Activated T-cell treated with anti-CD3 and anti-CD28 coated beads, Interleukin-2, amount 50 U/mL, for 4 hours (primary cell): ENCODE data around the gene FRY. TPM values are rescaled to one million over a fixed set of nuclear protein-coding genes. Genes with fewer than 3 reads are reported as not detected.

Source experiments
- ATAC-seq, 2 donors: fragments of 200-7000 bp; cut with Tn5 transposase; one replicate each; pipeline ENCODE4 v1.10.0; 2021
- DNase-seq: peaks from one replicate; pipeline ENCODE4 v3.0.0-alpha.2; 2020
- H3K27me3 Mint-ChIP-seq: one replicate; pipeline ENCODE4 v1.8.0; 2021; ENCODE audit warnings: low read depth, mixed read lengths
- H3K36me3 Mint-ChIP-seq: one replicate; pipeline ENCODE4 v1.8.0; 2022; ENCODE audit warnings: mixed read lengths; ENCODE audit not compliant: insufficient read depth
- H3K4me1 Mint-ChIP-seq: one replicate; pipeline ENCODE4 v1.8.0; 2021; ENCODE audit warnings: low read depth, mixed read lengths
- H3K4me3 Mint-ChIP-seq: one replicate; pipeline ENCODE4 v1.8.0; 2021; ENCODE audit warnings: mild to moderate bottlenecking, moderate library complexity, mixed read lengths
- H3K9me3 Mint-ChIP-seq: one replicate; pipeline ENCODE4 v1.8.0; 2021; ENCODE audit warnings: mixed read lengths
- total RNA-seq, 3 donors: library from RNA; stranded (reverse); gene quantifications; one replicate each; pipeline ENCODE4 v1.2.1, GENCODE V29; 2021

Gene FRY
- total RNA-seq, 3 donors from 2014 or later = 0.74 to 1.0 (median 0.87) TPM

DNA sequence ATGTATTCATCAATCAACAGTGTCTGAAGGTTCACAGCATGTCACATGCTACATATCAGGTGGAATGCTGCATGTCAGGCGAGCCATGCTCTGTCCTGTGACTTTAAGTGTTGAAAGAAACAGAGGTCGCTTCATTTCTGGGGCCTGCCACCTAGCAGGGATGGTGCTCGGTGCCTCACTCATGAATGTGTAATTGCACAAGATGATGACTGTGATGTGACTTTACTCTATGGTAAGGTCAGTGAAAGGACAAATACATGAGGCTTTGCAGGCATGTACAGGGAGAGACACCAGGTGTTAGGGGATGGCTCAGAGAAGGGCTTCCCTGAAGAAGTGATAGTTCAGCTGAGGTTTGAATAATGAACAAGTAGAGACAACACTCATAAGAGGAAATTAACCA lies 66.7 kb downstream of the FRY start:
- peaks cover 2% of the 10 kb centered on the region for H3K27me3 Mint-ChIP-seq
- ATAC-seq = no peak
- H3K4me1 Mint-ChIP-seq = no peaks in the 10 kb centered on the region
- peaks cover 2% of the 10 kb centered on the region for H3K36me3 Mint-ChIP-seq
- H3K9me3 Mint-ChIP-seq = no peaks in the 10 kb centered on the region
- no peak for DNase-seq
- H3K4me3 Mint-ChIP-seq = no peak overlapping the region

DNA sequence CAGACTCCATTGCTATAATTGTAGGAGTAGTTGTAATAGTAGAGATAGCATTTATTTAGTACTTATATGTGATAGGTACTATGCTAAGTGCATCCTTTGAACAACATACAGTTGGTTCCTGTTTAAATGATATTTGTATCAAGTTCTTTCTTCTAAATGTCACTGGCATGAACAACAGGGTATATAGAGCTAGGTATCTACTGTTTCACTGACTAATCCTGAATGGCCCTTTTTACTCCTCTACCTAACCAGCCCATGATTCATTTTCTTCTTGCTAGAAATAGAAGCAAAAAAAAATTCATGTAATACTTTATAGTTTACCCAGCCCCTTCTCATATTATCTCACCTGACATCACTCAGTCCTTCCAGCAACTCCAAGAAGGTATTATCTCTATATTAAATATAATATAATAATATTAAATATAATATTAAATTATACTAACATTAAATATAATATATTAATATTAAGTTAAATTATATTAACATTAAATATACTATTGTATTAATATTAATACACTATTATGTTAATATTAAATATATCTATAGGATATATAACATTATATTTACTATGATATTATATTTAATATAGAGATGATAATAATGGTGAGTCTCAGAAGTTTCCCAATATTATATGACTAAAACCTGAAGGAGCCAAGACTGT lies 74.2 kb downstream of the FRY start:
- H3K27me3 Mint-ChIP-seq = no peaks in the 10 kb centered on the region
- DNase-seq (no peak), ATAC-seq (no peak)
- H3K4me1 Mint-ChIP-seq = no peaks in the 10 kb centered on the region
- H3K4me3 Mint-ChIP-seq = no peak overlapping the region
- no peaks in the 10 kb centered on the region for H3K9me3 Mint-ChIP-seq
- peaks cover 5% of the 10 kb centered on the region for H3K36me3 Mint-ChIP-seq

DNA sequence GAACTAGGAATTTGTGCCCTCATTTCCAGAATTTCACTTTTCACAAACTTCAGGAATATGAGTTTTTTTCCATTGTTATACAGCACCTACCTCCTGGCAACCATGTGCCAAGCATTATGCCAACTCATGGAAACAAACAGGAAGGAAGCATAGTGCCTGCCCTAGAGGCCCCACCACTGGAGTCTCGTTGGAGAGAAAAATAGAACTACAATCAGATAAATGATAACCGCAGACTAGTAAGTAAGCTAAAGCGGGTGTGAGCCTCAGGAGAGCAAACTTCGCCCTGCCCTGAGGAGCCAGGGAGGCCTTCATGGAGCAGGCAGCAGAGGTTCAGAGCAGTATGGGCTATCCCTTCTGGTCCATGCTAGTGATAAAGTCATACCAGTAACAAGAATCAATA lies 75.9 kb downstream of the FRY start:
- no peak overlapping the region for H3K4me3 Mint-ChIP-seq
- ATAC-seq = no peak
- H3K4me1 Mint-ChIP-seq = no peaks in the 10 kb centered on the region

DNA sequence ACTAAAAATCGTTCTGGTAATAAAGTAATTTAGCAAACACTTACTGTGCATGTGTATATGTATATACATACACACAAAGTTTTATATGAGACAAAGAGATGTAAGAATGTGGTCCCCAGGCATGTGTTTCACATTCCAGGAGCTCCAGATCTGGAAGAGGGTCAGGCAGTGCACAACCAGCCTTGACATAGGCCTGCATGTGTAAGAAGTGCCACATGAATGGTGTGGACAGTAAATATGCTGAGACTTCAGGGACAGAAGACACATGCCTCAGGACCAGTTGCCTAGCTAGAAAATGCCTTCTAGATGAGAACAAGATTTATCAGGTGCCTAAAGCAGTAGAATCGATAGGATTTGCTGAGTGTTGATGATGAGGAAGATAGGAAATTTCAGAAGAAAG lies 76.4 kb downstream of the FRY start:
- no peak for ATAC-seq
- Mint-ChIP-seq H3K27me3 (no peaks in the 10 kb centered on the region), H3K9me3 (no peaks in the 10 kb centered on the region), H3K36me3 (peaks cover 7% of the 10 kb centered on the region), H3K4me1 (no peaks in the 10 kb centered on the region), H3K4me3 (no peak overlapping the region)
- DNase-seq = no peak

More for the DNA sequence above, 75.9 kb downstream of the FRY start:
- DNase-seq = no peak
- Mint-ChIP-seq H3K27me3 (no peaks in the 10 kb centered on the region), H3K36me3 (peaks cover 7% of the 10 kb centered on the region), H3K9me3 (no peaks in the 10 kb centered on the region)

GRCh38 chr13:32113532-32113931 lies 82.0 kb downstream of the FRY start:
- DNase-seq = no peak
- Mint-ChIP-seq H3K27me3 (no peaks in the 10 kb centered on the region), H3K36me3 (peaks cover 2% of the 10 kb centered on the region), H3K4me1 (peaks cover 9% of the 10 kb centered on the region), H3K9me3 (no peaks in the 10 kb centered on the region), H3K4me3 (no peak overlapping the region)
- no peak for ATAC-seq

DNA sequence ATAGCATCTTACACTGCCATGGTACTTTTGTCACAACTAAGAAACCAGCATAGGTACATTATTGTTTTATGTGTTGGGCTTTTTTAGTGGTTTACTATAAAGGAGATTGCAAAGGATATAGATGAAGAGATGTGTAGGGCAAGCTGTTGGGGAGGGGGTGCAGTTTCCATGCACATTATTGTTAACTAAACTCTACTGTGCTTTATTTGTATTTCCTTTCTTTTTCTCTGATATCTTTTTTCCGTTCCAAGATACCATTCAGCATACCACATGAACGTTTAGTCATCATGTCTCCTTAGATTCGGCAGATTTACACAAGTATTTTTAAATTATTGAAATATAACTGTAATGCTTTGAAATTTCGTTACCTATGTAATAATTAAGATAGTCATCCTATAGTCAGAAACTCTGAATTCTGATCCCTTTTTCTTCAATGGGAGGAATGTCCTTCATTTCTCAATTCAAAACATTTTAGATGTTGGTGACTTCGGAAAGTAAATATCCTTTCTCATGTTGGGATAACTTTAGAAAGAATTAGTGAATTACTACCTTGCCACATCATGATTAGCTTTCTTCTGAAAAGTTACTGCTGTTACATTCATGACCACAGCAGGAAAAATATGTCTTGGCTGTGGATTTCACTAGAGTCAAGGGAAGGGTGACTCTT lies 82.8 kb downstream of the FRY start:
- Mint-ChIP-seq H3K27me3 (no peaks in the 10 kb centered on the region), H3K4me3 (no peak overlapping the region), H3K36me3 (peaks cover 2% of the 10 kb centered on the region), H3K9me3 (no peaks in the 10 kb centered on the region), H3K4me1 (peaks cover 9% of the 10 kb centered on the region)
- ATAC-seq (no peak), DNase-seq (no peak)

DNA sequence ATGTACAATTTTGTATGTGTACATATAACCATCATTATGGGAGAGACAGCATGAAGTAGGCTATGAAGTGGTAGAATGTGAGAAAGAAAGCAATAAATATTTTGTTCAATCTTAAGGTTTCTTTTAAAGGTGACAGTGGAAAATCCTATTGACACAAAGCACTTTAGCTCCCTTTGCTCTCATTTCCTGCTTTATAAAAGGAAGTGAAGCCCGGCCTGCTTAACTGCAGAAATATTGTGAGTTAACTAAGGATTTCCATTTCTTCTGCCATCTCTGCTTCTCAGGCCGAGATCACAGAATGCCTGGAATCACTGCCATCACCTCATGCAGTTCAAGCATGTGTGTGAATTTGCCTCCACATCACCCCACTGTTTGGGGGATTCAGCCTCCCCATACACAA lies 83.5 kb downstream of the FRY start:
- Mint-ChIP-seq H3K36me3 (peaks cover 2% of the 10 kb centered on the region), H3K4me3 (no peak overlapping the region)

GRCh38 chr13:32116210-32116609 lies 84.6 kb downstream of the FRY start:
- Mint-ChIP-seq H3K9me3 (no peaks in the 10 kb centered on the region), H3K36me3 (peaks cover 2% of the 10 kb centered on the region), H3K4me1 (peaks cover 9% of the 10 kb centered on the region), H3K27me3 (no peaks in the 10 kb centered on the region), H3K4me3 (no peak overlapping the region)
- no peak for DNase-seq
- no peak for ATAC-seq

More for the DNA sequence above, 83.5 kb downstream of the FRY start:
- Mint-ChIP-seq H3K27me3 (no peaks in the 10 kb centered on the region), H3K9me3 (no peaks in the 10 kb centered on the region), H3K4me1 (peaks cover 9% of the 10 kb centered on the region)
- no peak for DNase-seq
- ATAC-seq = no peak

- Mint-ChIP-seq H3K36me3 (no peaks in the 10 kb centered on the region), H3K9me3 (no peaks in the 10 kb centered on the region), H3K27me3 (no peaks in the 10 kb centered on the region), H3K4me1 (peaks cover 9% of the 10 kb centered on the region), H3K4me3 (no peak overlapping the region)
- ATAC-seq (no peak), DNase-seq (no peak)
These were observed 85.4 kb downstream of the FRY start for GRCh38 chr13:32117001-32117400.

GRCh38 chr13:32117701-32118100 lies 86.1 kb downstream of the FRY start:
- Mint-ChIP-seq H3K4me1 (peaks cover 9% of the 10 kb centered on the region), H3K27me3 (no peaks in the 10 kb centered on the region), H3K4me3 (no peak overlapping the region), H3K36me3 (peaks cover 2% of the 10 kb centered on the region), H3K9me3 (peaks cover 4% of the 10 kb centered on the region)
- DNase-seq = no peak
- ATAC-seq = no peak

- no peak for ATAC-seq
- no peaks in the 10 kb centered on the region for H3K27me3 Mint-ChIP-seq
- H3K36me3 Mint-ChIP-seq = peaks cover 2% of the 10 kb centered on the region
- H3K4me1 Mint-ChIP-seq = no peaks in the 10 kb centered on the region
- DNase-seq = no peak
- H3K4me3 Mint-ChIP-seq = no peak overlapping the region
- peaks cover 6% of the 10 kb centered on the region for H3K9me3 Mint-ChIP-seq
These were observed 89.7 kb downstream of the FRY start for GRCh38 chr13:32121316-32121715.

DNA sequence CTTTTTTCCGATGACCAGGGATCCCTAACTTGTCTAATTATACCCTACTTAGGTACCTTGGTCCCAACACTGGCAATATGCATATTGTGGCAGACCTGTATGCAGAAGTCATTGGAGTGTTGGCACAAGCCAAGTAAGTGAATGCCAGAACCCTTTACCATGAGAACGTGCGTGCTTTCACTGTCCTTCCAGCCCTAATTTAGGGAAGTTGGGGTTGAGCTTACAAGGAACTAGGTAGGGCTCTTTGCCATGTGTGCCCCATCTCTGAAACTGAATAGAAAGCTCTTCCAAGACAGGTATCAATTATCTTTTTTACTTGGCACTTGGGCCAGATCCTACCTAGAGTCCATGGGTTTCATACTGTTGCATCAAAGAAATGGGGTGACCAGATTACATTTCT lies 93.2 kb downstream of the FRY start:
- peaks cover 6% of the 10 kb centered on the region for H3K9me3 Mint-ChIP-seq
- H3K27me3 Mint-ChIP-seq = no peaks in the 10 kb centered on the region
- peaks cover 2% of the 10 kb centered on the region for H3K36me3 Mint-ChIP-seq
- ATAC-seq (no peak), DNase-seq (no peak)
- H3K4me1 Mint-ChIP-seq = no peaks in the 10 kb centered on the region
- no peak overlapping the region for H3K4me3 Mint-ChIP-seq

GRCh38 chr13:32125221-32125689 lies 93.7 kb downstream of the FRY start:
- Mint-ChIP-seq H3K36me3 (peaks cover 2% of the 10 kb centered on the region), H3K9me3 (peaks cover 6% of the 10 kb centered on the region), H3K4me1 (no peaks in the 10 kb centered on the region), H3K27me3 (no peaks in the 10 kb centered on the region), H3K4me3 (no peak overlapping the region)
- ATAC-seq = no peak
- DNase-seq = no peak

- Mint-ChIP-seq H3K36me3 (peaks cover 2% of the 10 kb centered on the region), H3K4me1 (no peaks in the 10 kb centered on the region), H3K4me3 (no peak overlapping the region), H3K27me3 (no peaks in the 10 kb centered on the region), H3K9me3 (peaks cover 6% of the 10 kb centered on the region)
- no peak for DNase-seq
- ATAC-seq = no peak
These were observed 94.2 kb downstream of the FRY start for GRCh38 chr13:32125751-32126150.

- Mint-ChIP-seq H3K27me3 (no peaks in the 10 kb centered on the region), H3K4me3 (no peak overlapping the region), H3K36me3 (peaks cover 2% of the 10 kb centered on the region), H3K4me1 (no peaks in the 10 kb centered on the region), H3K9me3 (peaks cover 6% of the 10 kb centered on the region)
- DNase-seq = no peak
- ATAC-seq = no peak
These were observed 94.7 kb downstream of the FRY start for GRCh38 chr13:32126278-32126677.
